ENCODE measurements around the gene SNRNP200.

DNA sequence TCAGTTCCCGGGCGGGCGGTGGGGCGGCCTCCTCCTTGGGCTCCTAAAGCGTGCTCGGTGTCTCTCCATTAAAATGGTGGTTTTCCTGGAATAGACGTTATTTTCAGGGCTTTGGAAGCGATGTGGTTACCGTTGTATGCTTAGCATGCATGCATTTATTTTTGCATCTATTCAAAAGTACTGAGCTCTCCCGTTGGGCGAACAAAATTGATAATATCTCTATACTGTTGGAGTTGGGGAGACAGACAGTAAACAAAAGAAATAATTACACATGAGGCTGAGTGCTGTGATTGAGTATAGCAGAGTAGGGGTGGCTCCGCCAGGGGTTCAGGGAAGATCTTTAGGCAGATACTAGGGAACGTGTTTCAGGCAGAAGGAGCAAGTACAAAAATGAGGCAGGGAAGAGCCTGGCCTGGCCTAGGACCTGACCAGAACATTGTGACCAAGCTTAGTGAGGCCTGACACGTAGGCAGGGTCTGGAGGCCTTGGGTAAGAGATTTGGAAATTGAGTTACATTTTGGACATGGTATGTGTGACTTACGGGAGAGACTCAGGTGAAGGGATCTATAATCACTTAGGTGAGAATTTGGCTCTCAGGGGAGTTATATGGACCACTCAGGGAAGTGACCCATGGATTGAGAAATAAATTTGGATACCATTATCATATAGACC is 30.9 kb upstream of the SNRNP200 start:
- no peak for TF ChIP-seq POLR2A (IDR thresholded peaks at IDR 0.05)
- TF ChIP-seq, protein P1, sequence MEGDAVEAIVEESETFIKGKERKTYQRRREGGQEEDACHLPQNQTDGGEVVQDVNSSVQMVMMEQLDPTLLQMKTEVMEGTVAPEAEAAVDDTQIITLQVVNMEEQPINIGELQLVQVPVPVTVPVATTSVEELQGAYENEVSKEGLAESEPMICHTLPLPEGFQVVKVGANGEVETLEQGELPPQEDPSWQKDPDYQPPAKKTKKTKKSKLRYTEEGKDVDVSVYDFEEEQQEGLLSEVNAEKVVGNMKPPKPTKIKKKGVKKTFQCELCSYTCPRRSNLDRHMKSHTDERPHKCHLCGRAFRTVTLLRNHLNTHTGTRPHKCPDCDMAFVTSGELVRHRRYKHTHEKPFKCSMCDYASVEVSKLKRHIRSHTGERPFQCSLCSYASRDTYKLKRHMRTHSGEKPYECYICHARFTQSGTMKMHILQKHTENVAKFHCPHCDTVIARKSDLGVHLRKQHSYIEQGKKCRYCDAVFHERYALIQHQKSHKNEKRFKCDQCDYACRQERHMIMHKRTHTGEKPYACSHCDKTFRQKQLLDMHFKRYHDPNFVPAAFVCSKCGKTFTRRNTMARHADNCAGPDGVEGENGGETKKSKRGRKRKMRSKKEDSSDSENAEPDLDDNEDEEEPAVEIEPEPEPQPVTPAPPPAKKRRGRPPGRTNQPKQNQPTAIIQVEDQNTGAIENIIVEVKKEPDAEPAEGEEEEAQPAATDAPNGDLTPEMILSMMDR (IDR thresholded peaks at IDR 0.05): no peak
